ENCODE measurements around the gene ENKD1.
"Not testable (repeated sequence)": the region's sequence is repeated elsewhere in the genome, so short reads cannot be mapped to it uniquely, and the experiment has no call there.

Gene ENKD1, protein sequence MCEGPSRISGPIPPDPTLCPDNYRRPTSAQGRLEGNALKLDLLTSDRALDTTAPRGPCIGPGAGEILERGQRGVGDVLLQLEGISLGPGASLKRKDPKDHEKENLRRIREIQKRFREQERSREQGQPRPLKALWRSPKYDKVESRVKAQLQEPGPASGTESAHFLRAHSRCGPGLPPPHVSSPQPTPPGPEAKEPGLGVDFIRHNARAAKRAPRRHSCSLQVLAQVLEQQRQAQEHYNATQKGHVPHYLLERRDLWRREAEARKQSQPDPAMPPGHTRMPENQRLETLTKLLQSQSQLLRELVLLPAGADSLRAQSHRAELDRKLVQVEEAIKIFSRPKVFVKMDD

DNA sequence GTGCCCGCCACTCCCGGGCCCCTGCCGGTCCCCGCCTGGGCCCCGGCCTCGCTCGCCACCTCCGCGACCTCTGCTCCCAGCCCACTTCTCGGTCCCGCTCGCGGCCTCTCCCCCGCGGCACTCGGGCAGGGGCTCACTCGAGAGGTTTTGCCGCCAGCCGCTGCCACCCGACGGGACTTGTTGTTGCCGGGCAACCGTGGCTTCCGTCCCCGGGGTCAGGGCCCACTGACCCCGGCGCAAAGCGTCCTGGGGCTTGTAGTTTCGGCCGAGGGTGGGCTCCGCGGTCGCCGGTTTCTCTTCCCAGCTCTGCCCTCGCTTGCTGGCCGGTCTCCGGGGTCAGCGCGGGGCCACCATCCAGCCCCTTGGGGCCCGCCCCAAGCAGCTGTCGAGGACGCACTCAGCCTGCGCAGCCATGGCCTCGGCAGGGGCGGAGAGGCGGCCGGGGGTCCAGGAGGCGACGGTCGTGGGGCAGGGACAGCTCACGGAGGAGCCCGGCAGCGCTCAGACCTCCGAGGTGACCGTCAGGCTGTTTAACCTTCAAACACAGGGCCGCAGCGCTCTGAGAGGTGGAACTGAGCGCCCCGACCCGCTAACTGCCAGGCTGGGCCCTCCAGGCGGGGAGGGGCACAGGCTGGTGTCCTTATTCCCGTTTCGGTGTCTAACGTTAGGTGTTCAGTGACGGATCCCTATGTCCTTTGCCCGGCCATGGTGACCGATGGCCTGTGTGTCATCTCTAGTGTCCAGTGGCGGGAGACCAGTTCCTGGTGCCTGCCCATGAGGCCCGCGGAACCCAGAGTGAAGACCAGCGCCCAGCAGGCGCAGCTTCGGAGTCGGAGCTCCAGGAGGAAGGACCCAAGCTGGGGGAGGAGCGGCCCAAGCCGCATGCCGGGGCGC is at the start of gene ENKD1, which contains the start of gene C16orf86:
TSS of gene ENKD1 (minus strand) at position 192 of the 894 bp plus-strand sequence. CDS start 308 bp downstream, outside the sequence.
TSS of gene C16orf86 (plus strand) at position 256 of the 894 bp plus-strand sequence. CDS start at position 413, 157 bp downstream.
- DNase-seq, result peak; percentile 39

DNA sequence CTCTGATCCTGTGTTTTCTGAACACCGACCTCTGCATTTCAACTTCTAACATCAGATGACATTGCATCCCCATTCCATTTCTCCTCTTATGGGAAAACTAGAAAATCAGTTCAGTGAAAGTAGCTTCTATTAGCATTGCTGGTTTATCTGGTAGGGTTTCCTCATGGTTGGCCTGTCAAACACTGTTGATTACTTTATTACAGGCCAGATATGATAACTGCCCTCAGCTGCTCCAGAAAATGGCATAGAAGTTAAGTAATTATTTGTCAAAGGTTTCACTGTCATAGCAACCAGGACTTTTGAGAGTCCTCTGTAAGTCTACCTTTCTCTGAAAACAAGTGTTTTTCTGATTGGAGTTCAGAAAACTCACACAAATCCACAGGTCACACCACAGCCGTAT is 49.5 kb upstream of the ENKD1 start:
- no peak for DNase-seq

DNA sequence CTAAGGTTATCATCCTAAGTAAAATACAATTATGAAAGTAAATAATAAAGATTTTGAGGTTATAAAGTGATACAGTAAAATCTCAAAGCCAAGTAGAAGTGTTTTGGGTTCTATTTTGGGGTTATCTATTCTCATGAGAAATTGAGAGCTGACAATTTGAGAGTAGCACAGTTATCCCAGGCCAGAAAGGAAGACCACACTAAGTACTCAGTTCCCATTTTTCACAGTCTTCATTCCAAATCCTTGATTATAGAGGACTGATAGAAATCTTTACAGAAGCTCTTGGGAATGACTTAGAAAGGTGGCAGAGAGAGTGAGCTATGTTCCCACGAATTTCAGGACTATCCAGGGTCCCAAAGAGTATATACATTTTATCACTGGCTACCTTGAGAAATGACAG is 48.0 kb upstream of the ENKD1 start:
- DNase-seq, result no peak

DNA sequence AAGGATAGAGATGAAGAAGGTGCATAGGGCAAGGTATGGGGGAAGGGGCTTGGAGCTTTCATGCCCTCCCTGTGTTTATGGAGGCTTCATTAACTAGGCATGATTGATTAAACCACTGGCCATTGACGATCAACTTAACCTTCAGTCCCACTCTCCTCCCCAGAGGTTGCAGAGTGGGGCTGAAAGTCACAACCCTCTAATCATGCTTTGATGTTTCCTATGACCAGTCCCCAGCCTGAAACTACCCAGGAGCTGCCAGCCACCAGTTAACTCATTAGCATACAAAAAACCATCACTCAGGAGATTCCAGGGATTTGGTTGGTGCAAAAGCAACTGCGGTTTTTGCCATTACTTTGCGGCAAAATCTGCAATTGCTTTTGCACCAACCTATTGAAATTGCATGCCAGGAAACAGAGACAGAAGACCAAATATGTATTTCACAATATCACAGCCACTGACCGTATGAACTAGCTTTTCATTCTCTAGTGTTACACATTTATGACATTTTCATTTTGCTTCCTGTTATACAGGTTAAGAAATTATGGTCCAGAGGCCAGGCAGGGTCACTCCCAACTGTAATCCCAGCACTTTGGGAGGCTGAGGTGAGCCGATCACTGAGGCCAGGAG is 47.2 kb upstream of the ENKD1 start:
- DNase-seq, result no peak

DNA sequence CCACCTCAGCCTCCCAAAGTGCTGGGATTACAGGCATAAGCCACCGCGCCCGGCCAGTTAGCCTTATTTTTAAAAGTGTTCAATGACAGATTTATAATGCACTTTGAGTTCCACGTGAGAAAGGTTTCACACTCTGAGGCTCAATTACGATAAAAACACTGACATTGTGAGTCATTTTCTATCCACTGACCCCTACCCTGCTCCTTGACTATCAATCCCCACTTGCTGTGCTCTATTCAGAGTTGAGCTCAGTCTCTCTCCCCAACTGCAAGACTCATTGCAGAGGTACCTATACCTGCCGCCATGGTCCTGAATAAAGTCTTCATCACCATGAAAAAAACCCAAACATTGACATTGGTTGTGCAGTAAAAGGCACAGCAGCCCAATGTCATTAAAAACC is 44.1 kb upstream of the ENKD1 start:
- DNase-seq, result no peak

DNA sequence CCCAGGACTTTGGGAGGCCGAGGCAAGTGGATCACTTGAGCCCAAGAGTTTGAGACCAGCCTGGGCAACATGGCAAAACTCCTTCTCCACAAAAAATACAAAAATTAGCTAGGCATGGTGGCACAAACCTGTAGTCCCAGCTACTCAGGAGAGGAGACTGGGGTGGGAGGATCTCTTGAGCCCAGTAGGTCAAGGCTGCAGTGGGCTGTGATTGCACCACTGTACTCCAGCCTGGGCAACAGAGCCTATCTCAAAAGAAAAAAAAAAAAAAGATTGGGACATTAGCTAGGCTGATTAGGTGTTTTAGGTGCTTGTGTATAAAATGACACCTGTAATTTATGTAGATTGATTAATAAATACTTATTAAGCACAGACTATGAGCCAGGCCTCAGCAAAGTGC is 42.5 kb upstream of the ENKD1 start:
- no peak for DNase-seq

DNA sequence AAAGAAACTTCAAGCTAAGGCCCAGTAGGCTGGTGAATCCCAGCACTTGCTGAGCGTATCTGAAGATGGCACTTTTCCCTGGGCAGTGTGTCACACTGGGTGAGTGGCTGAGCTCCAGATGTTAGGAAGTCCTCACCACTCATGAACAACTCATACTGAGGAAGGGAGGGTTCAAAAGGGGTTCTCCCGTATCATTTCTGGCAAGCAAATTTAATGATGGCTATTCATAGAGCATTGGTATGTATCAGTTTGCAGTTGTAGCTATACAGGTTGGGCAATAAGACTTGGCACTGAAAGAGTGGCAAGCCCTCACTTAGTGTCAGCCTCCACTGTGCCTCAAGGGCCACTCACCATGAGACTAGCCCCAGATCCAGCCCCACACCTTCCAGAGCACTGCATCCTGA is 41.8 kb upstream of the ENKD1 start:
- DNase-seq, result no peak

DNA sequence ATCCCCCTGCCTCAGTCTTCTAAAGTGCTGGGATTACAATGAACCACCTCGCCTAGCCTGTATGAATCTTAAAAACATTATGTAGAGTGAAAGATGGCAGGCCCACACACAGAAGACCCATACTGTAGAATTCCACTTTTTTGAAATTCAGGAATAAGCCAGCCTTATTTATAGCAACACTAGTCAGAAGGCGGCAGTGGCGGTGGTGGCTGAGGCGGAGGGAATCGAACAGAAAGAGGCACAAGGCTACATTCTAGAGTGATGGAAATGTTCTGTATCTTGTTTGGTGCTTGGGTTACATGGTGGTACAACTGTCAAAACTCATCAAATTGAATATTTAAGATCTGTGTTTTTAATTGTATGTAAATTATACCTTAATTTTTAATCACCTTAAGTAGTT is 41.2 kb upstream of the ENKD1 start:
- DNase-seq, result no peak

DNA sequence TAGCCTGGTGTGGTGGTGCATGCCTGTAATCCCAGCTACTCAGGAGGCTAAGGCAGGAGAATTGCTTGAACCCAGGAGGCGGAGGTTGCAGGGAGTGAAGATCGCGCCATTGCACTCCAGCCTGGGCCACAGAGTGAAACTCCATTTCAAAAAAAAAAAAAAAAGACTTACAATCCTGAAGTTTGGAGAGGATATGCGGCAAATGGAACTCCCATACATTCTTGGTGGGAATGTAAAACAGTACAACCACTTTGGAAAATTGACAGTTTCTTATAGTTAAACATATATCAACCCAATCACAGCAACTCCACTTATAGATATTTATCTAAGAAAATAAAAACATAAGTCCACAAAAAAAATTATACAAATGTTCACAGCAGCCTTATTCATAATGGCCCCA is 40.7 kb upstream of the ENKD1 start:
- no peak for DNase-seq

DNA sequence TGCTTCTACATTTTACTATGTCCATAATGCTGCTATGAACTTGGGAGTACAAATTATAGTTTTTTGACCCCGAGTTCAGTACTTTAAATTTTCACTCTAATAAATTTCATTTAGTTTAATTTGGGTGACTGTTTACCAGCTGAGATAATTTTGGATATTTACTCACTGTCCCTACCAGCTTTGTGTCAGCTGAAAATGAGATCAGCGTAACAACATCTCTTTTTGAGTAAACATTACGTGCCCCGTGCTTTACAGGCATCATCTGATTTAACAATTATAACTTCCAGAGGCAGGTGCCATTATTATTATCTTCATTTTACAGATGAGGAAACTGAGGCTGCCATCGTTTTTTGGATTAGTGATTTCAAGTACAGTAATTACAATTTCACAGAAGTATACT is 37.6 kb upstream of the ENKD1 start:
- no peak for DNase-seq

DNA sequence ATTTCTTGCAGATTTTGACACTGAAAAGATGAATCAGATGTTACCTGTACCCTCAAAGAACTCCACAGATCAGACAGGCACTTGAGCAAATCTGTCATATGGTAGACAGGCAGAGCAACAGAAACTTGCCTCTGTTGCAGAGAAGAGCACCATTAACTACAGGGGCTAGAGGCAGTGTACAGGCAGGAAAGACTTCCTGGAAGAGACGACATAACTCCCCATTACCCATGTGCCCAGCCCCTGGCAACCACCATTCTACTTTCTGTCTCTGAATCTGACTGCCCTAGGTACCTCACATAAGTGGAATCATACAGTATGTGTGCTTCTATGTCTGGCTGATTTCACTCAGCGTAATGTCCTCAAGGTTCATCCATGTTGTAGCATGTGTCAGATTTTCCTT is 37.1 kb upstream of the ENKD1 start:
- no peak for DNase-seq

DNA sequence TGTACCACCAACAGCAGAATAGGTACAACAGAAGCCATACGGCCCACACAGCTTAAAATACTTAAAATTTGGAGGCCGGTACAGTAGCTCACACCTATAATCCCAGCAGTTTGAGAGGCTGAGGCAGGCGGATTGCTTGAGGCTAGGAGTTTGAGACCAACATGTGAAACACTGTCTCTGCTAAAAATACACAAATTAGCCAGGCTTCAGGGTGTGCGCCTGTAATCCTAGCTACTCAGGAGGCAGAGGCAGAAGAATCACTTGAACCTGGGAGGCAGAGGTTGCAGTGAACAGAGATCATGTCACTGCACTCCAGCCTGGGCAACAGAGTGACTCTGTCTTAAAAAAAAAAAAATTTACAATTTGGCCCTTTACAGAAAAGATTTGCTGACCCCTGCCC is 35.6 kb upstream of the ENKD1 start:
- no peak for DNase-seq

DNA sequence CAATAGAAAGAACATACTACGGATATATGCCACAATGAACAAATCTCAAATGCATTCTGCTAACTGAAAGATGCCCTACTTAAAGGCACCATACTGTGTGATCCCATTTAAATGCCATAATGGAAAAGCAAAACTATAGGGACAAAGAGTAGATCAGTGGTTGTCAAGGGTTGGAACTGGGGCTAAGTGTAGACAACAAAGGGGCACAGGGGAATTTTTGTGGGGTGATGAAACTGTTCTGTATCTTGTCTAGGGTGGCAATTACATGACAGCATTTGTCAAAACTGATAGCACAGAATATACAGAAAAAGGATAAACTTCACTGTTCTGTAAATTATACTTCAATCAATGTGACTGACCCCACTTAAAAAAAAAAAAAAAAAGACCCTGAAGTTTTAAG is 34.9 kb upstream of the ENKD1 start:
- DNase-seq, result no peak

DNA sequence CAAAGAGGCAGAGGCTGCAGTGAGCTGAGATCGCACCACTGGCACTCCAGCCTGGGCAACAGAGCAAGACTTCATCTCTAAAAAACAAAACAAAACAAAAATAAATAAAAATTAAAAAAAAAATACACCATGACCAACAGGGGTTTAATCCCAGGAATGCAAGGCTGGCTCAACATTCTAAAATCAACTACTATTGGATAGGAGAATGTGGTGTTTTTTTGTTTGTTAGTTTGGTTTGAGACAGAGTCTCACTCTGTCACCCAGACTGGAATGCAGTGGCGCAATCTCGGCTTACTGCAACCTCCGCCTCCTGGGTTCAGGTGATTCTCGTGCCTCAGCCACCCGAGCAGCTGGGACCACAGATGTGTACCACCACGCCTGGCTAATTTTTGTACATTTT is 32.7 kb upstream of the ENKD1 start:
- no peak for DNase-seq

DNA sequence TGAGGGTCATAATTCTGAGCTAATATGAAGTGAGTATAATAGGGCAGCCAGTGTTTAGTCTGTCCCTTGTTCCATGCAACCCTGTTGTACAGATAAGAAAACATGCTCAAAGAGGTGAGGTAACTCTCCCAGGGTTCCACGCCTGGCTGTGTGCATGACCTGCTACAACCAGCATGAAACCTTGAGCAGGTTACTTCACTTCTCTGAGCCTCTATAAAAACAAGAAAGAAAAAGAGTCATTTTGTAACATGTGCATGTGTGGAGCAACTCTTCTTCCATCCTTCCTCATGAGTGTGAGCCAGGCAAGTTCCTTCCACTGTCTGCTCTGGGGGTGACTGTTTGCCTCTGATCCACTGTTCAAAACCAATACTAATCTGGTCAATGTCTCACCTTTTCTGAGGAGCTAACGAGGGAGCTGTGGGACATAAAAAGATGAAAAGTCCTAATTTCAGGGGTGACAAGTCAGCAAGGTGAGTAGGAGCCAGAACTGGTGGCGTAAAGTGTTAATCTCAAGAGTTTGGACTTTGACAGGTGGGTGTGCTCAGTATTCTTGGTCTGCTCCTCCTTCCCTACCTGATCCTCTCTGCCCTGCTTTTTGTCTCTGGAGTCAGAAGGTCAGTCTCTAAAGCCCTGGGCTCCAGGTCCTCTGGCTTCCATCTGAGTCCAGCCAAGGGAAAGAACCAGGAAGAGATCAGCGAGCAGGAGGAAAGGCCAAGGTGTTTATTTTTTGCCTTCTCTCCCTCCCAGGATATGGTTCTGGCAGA is 31.1 kb upstream of the ENKD1 start:
- no peak for DNase-seq

DNA sequence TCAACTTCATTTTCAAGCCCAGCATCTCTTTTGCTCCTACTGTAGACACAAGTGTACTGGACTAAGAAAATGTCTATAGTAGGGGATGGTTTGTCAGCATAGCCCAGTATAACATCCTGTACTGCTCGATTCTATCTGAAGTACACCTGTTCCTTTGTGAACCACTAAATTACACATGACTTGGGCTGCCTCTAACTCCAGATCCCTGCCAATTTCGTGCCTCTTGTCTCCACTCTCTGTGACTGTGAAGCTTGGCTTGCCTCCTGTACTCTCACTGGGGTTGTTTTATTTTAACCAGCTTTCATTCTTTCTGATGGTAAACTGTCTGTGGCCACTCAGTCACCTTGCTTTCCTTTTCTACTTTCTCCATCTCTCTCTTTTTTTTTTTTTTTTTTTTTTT is 28.1 kb upstream of the ENKD1 start:
- no peak for DNase-seq

DNA sequence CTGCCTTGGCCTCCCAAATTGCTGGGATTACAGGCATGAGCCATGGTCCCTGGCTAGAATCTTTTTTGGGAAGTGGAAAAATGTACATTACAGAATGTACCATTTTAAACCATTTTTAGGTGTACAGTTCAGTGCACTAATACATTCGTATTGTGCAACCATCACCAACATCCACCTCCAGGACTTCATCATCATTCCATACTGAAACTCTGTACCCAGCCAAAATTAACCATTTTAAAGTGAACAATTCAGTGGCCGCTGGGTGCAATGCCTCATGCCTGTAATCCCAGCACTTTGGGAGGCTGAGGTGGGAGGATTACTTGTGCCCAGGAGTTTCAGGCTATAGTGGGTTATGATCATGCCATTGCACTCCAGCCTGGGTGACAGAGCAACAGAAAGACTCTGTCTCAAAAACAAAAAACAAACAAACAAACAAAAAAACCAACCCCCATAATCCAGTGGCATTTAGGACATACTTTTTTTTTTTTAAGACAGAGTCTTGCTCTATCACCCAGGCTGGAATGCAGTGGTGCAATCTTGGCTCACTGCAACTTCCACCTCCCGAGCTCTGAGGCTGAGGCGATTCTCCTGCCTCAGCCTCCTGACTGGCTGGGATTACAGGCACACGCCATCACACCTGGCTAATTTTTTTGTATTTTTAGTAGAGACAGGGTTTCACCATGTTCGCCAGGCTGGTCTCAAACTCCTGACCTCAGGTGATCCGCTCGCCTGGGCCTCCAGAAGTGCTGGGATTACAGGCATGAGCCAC is 27.2 kb upstream of the ENKD1 start:
- DNase-seq, result not testable (repeated sequence)

DNA sequence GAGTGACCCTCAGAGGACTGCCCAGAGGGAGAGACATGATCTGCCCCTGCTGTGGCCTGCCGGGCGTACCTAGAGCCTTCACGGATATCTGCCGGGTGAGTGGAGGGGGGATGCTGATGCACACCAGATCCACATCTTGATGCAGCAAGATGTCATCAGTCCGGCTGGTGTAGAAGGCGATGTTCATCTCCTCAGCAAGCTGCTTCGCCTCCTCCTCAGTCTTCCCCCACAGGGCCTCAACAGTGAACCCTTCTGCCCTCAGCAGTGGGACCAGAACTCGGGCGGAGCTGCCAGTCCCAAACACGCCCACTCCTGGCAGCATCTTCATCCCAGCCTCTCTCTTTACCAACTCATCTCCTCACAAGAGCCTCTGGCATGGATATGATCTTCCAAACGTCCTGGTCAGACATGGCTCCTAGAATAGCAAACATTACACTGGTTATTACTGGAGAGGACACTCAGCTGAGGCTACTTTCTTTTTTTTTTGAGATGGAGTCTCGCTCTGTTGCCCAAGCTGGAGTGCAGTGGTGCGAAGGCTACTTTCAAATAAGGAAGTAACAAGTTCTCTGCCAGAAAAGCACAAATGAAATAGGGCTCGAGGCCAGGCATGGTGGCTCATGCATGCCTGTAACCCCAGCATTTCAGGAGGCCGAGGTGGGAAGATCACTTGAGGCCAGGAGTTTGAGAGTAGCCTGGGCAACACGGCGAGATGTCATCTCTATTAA is 19.0 kb upstream of the ENKD1 start:
- DNase-seq, result no peak

DNA sequence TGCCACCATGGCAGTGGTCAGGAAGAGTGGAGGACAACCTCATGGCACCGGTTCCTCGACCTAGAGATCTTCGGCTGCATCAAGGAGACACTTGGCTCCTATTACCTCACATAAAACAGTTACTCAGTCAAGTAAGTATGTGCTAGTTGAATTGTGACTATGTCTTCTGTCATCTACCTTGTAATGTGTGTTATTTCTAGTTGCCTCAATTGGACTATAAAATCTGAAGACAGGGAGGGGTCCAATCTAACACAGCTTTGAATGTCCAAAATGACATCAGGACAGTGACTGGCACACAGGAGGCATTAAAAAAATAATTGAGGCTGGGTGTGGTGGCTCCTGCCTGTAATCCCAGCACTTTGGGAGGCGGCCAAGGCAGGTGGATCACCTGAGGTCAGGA is 17.2 kb upstream of the ENKD1 start:
- DNase-seq, result no peak

DNA sequence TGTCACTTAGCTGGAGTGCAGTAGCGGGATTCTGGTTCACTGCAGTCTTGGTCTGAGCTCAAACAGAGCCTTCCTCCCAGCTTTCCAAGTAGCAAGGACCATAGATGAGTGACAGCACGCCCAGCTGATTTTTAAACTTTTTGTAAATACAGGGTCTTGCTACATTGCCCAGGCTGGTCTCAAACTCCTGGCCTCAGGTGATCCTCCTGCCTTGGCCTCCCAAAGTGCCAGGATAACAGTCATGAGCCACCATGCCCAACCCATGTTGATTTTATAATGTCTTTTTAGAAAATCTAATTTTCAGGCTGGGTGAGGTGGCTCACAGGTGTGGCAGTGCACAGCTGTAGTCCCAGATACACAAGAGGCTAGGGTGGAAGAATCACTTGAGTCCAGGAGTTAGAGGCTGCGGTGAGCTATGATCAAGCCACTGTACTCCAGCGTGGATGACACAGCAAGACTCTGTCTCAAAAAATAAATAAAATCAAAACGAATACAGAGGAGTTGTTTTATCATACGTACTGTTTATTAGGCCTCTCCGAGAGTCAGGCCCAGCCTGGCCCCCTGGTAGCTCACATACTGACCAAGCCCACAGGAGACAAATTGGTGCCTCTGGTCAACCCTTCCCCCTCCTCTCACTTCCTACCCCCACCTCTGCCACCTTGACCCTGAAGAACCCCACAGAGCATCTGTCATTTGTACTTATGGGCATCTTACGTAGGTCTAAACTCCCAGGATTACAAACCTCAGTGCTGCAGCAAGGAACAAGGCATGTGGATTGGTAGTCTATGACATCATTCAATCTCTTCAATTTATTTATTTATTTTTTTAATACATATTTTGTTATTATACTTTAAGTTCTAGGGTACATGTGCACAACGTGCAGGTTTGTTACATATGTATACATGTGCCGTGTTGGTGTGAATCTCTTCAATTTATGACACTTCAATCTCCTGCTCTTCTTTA is 13.7 kb upstream of the ENKD1 start:
- DNase-seq, result no peak
